GM12891 (cell line): ENCODE data around the gene METRNL.

Experiments
- POLR2A ChIP-seq: IDR thresholded peaks from 2 replicates; pipeline ENCODE4 v1.6.1; 2011; ENCODE audit warnings: low read depth, low read length, control low read depth
- POLR2AphosphoS5 ChIP-seq: IDR thresholded peaks from 2 replicates; pipeline ENCODE4 v1.6.1; 2011; ENCODE audit warnings: low read depth, low read length, control low read depth
- POU2F2 ChIP-seq: IDR thresholded peaks from 2 replicates; pipeline ENCODE4 v1.6.1; 2011; ENCODE audit warnings: low read depth, mild to moderate bottlenecking, control low read depth, low read length, moderate library complexity
- SPI1 ChIP-seq: IDR thresholded peaks from 2 replicates; pipeline ENCODE4 v1.6.1; 2011; ENCODE audit warnings: low read depth, low read length, control low read depth
- TAF1 ChIP-seq: IDR thresholded peaks from 2 replicates; pipeline ENCODE4 v1.6.1; 2011; ENCODE audit warnings: low read depth, low read length, control low read depth

DNA sequence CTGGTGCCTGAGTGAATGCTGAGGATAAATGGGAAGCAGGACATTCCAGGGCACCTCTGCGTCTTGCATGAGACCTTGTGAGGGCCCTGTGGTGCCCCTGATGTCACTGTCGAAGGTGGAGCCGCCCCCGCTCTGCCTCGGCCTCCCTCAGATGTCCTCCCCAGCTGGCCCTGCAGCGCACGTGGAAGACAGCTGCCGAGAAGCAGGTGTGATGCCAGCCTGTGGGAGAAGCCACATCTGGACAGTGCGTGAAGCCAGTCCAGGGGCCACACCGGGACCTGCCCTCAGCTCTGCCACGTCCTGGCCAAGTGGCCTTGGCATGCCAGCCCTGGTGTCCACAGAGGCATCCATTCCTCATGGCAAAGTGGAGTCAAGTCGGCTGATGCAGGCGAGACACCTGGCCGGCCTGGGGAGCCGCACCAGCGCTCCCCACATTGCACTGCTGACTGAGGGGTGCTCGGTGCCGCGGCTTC, 21.6 kb upstream of the METRNL start:
- no peak for TF ChIP-seq POLR2A
- TF ChIP-seq POU2F2: no peak
- no peak for TF ChIP-seq SPI1
- TF ChIP-seq POLR2AphosphoS5: no peak
- TF ChIP-seq TAF1: no peak
